GM19452 (cell line): ENCODE results near the gene SLC16A5.
"Not testable (repeated sequence)": the region's sequence is repeated elsewhere in the genome, so short reads cannot be mapped to it uniquely, and the experiment has no call there.

ENCODE experiments used
- ATAC-seq: cut with Tn5 transposase; IDR thresholded peaks from one replicate; pipeline ENCODE4 v1.9.1; 2021; ENCODE audit not compliant: unreplicated experiment

SLC16A5 gene

GRCh38 chr17:75087558-75088453, at the start of gene SLC16A5:
TSS of gene SLC16A5 (plus strand) at chr17:75087954. CDS start at chr17:75093637, 5,683 bp downstream.
- no peak for ATAC-seq

GRCh38 chr17:75039238-75039637, 48.5 kb upstream of the SLC16A5 start:
- ATAC-seq = no peak

GRCh38 chr17:75041656-75042280, 46.0 kb upstream of the SLC16A5 start:
- ATAC-seq = no peak

GRCh38 chr17:75043789-75044188, 44.0 kb upstream of the SLC16A5 start:
- ATAC-seq = not testable (repeated sequence)

- no peak for ATAC-seq
Observed at GRCh38 chr17:75044716-75045115, 43.0 kb upstream of the SLC16A5 start.

GRCh38 chr17:75045946-75046406, 41.8 kb upstream of the SLC16A5 start:
- not testable (repeated sequence) for ATAC-seq

- ATAC-seq = peak; percentile 93
Observed at GRCh38 chr17:75046407-75047289, 41.1 kb upstream of the SLC16A5 start, which contains the start of the genes ATP5PD and KCTD2. TSS of gene ATP5PD (minus strand) at chr17:75046969. CDS start at chr17:75042650, 4,319 bp downstream. TSS of gene KCTD2 (plus strand) at chr17:75047225. CDS start at chr17:75047251, 26 bp downstream.

GRCh38 chr17:75047398-75048098, 40.2 kb upstream of the SLC16A5 start:
- ATAC-seq = peak; percentile 21

- ATAC-seq = no peak
Observed at GRCh38 chr17:75048249-75048878, 39.4 kb upstream of the SLC16A5 start.

- no peak for ATAC-seq
Observed at GRCh38 chr17:75049057-75049456, 38.7 kb upstream of the SLC16A5 start.

- no peak for ATAC-seq
Observed at GRCh38 chr17:75049706-75050105, 38.0 kb upstream of the SLC16A5 start.

- no peak for ATAC-seq
Observed at GRCh38 chr17:75051941-75052340, 35.8 kb upstream of the SLC16A5 start.

GRCh38 chr17:75059369-75060345, 28.1 kb upstream of the SLC16A5 start:
- ATAC-seq = no peak

- no peak for ATAC-seq
Observed at GRCh38 chr17:75060434-75061054, 27.2 kb upstream of the SLC16A5 start.

GRCh38 chr17:75061055-75061438, 26.7 kb upstream of the SLC16A5 start:
- ATAC-seq = no peak

- ATAC-seq = no peak
Observed at GRCh38 chr17:75061618-75062017, 26.1 kb upstream of the SLC16A5 start.

- ATAC-seq = no peak
Observed at GRCh38 chr17:75063201-75063600, 24.6 kb upstream of the SLC16A5 start.

GRCh38 chr17:75063626-75064025, 24.1 kb upstream of the SLC16A5 start:
- no peak for ATAC-seq
